GM12874 (cell line): ENCODE results near the gene MYDGF.

Source experiments
- CTCF ChIP-seq: IDR thresholded peaks from 2 replicates; pipeline ENCODE4 v1.5.1; 2011; ENCODE audit warnings: low read depth, mild to moderate bottlenecking, control low read depth, low read length, moderate library complexity; ENCODE audit not compliant: insufficient read depth

MYDGF gene

GRCh38 chr19:4662812-4663211, 7.3 kb downstream of the MYDGF start:
- TF ChIP-seq CTCF = no peak

- no peak for TF ChIP-seq CTCF
Observed at GRCh38 chr19:4662020-4662695, 8.0 kb downstream of the MYDGF start.

- no peak for TF ChIP-seq CTCF
Observed at GRCh38 chr19:4660993-4661392, 9.1 kb downstream of the MYDGF start.

- TF ChIP-seq CTCF = peak; percentile 38; the same call in 1 of the 2 replicates
Observed at GRCh38 chr19:4660181-4660791, 9.9 kb downstream of the MYDGF start.

- TF ChIP-seq CTCF = no peak
Observed at GRCh38 chr19:4657835-4658234, 12.3 kb downstream of the MYDGF start.

- no peak for TF ChIP-seq CTCF
Observed at GRCh38 chr19:4657262-4657661, 12.9 kb downstream of the MYDGF start.

- no peak for TF ChIP-seq CTCF
Observed at GRCh38 chr19:4656102-4656501, 14.0 kb downstream of the MYDGF start.
